ENCODE measurements around the gene RBM33. TPM values are rescaled to one million over a fixed set of nuclear protein-coding genes. Genes with fewer than 3 reads are reported as not detected.

RBM33 gene
- total RNA-seq, 1 donor = 21.9 TPM

DNA sequence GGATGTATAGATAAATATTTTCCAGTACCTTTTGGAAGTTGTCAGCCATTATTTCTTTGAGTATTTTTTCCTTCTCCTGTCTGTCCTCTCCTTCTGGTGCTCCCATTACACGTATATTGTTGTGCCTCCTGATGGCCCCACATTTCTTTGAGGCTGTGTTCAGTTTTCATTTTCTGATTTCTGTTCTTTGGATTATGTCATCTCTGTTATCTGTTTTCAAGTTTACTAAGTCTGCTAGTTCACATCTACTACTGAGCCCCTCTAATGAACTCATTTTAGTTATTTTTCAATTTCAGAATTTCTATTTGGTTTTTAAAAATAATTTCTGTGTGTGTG, 16.3 kb downstream of the RBM33 start:
- no peak for DNase-seq (ENCODE audit: low read depth)
- H3K4me3 ChIP-seq (ENCODE audit: low read depth, low read length) = no peak overlapping the region
- TF ChIP-seq, protein P1, sequence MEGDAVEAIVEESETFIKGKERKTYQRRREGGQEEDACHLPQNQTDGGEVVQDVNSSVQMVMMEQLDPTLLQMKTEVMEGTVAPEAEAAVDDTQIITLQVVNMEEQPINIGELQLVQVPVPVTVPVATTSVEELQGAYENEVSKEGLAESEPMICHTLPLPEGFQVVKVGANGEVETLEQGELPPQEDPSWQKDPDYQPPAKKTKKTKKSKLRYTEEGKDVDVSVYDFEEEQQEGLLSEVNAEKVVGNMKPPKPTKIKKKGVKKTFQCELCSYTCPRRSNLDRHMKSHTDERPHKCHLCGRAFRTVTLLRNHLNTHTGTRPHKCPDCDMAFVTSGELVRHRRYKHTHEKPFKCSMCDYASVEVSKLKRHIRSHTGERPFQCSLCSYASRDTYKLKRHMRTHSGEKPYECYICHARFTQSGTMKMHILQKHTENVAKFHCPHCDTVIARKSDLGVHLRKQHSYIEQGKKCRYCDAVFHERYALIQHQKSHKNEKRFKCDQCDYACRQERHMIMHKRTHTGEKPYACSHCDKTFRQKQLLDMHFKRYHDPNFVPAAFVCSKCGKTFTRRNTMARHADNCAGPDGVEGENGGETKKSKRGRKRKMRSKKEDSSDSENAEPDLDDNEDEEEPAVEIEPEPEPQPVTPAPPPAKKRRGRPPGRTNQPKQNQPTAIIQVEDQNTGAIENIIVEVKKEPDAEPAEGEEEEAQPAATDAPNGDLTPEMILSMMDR (IDR thresholded peaks at IDR 0.05; ENCODE audit: insufficient read depth, low read length) = no peak

DNA sequence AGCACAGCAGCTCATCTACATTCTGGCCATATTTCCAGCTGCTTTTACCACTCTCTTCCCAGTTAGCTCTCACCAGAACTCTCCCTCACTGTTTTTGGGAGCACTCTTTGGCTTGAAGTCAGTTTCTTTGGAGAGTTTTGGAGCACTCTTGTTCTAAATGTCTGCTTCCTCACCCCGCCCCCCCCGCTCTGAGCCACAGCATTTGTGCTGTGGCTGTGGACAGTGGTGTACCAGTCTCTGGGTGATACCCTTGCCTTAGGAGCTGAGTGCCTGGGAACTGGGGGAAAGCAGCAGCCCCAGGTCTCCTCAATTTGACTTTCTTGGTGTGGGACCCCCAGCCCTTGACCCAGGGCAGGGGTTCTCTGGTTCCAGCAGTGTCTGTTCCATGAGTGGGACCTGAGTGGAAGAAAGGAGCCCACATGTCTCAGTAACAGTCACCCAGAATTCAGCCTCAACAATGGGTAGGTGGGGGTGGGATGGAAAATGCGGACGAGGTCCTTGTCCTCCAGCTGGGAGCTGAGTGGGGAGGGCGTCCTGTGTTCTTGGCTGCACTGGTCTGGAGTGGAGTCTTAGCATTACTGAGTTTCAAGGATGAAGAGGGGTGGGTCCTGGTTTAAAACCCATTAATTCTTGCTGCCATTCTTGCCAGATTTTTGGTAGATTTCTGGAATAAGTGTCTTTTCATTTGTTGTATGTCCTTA, 18.0 kb downstream of the RBM33 start:
- TF ChIP-seq, protein P1 (IDR thresholded peaks at IDR 0.05; ENCODE audit: insufficient read depth, low read length) = no peak
- DNase-seq (ENCODE audit: low read depth) = no peak
- H3K4me3 ChIP-seq (ENCODE audit: low read depth, low read length) = no peak overlapping the region

DNA sequence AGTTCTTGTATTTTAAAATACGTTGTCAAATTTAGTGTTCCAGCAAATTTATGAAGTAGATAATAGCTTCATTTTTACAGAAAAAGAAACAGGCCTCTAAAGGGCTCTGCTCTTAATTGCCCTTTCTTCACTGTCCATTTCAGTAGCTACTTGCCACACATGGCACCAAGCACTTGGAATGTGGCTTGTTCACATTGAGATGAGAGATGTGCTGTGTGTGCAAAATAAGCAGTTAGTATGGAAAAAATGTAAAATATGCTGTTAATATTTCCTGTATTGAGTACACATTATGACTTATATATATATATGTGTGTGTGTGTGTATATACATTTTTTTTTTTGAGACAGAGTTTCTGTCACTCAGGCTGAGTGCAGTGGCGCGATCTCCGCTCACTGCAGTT, 19.5 kb downstream of the RBM33 start:
- no peak for DNase-seq (ENCODE audit: low read depth)
- no peak overlapping the region for H3K4me3 ChIP-seq (ENCODE audit: low read depth, low read length)
- TF ChIP-seq, protein P1 (IDR thresholded peaks at IDR 0.05; ENCODE audit: insufficient read depth, low read length) = no peak

DNA sequence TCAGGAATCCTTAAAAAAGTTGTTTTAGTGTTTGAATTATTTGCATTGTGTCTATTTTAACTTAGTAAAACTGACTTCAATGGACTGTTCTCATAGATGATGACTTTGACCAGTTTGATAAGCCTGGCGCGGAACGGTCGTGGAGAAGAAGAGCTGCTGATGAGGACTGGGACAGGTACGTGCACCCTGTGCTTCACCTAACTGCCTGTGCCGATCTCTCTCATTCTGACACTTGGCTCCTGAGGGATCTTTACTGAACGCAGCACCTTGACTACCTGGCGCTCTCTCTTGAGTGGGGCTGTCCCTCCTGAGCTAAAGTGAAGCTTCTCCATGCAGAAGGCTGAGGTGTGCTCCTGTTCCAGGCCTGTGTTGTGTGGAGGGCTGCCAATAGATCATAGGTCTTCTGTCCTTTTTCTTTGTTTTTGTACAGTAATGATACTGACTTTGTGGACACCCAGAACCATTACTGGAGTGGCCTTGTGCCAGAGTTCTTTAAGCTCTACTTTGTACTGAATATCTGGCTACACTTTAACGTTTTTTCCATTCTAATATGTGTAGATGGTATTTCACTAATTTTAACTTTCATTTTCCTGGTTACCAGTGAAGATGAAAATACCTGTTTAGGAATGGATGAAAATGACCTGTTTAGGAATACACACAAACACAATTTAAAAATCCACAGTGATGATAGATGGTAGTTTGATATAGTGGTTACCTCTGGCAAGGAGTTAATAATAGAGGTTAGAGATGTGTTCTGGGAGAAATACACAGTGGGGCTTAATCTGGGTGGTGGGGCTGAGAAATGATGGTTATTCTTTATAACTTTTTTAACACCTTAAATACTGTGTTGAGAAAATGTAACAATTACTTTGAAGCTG, 20.9 kb downstream of the RBM33 start:
- DNase-seq (ENCODE audit: low read depth) = peak; percentile 15
- no peak overlapping the region for H3K4me3 ChIP-seq (ENCODE audit: low read depth, low read length)
- TF ChIP-seq, protein P1 (IDR thresholded peaks at IDR 0.05; ENCODE audit: insufficient read depth, low read length) = no peak

DNA sequence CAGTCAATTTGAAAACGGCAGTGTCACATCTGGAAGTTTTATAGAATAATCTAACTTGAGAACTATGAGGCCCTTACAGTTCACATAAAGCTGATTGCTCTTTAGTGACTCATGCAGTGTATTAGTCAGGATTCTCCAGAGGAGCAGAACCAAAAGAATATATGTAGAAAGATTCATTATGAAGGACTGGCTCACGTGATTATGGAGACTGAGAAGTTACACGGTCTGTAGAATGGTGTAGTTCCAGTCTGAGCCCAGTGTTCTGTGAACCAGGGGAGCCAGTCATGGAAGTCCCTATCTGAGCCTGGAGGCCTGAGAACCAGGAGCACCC, 21.5 kb downstream of the RBM33 start:
- no peak overlapping the region for H3K4me3 ChIP-seq (ENCODE audit: low read depth, low read length)
- TF ChIP-seq, protein P1 (IDR thresholded peaks at IDR 0.05; ENCODE audit: insufficient read depth, low read length) = no peak
- DNase-seq (ENCODE audit: low read depth) = peak; percentile 84

DNA sequence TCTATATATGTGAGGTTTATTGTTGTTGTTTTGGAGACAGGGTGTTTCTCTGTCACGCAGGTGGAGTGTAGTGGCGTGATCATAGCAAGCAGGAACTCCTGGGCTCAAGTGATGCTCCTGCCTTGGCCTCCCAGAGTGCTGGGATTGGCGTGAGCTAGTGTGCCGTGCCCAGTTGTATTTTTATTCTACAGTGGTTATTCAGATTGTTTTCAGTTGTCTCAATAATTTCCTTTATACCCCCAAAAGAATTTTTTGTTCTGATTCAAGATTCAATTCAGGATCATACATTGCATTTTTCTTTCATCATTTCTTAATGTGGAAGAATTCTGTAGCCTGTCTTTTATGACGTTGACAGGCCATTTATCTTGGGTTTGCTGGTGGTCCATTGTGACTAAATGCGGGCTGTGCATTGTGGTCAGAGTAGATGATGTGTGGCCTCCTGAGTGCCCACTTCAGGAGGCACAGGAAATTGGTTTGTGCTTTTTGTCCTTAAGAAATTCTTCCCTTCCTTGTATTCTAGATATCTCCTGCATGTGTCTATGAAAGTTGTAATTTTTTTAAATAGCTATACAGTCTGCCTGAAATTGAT, 22.9 kb downstream of the RBM33 start:
- no peak for DNase-seq (ENCODE audit: low read depth)
- H3K4me3 ChIP-seq (ENCODE audit: low read depth, low read length) = no peak overlapping the region
- TF ChIP-seq, protein P1 (IDR thresholded peaks at IDR 0.05; ENCODE audit: insufficient read depth, low read length) = no peak

All from fibroblast of the aortic adventitia (primary cell).